ENCODE data around the gene DHRSX. TPM values are rescaled to one million over a fixed set of nuclear protein-coding genes. Genes with fewer than 3 reads are reported as not detected.
"Not testable (repeated sequence)": the region's sequence is repeated elsewhere in the genome, so short reads cannot be mapped to it uniquely, and the experiment has no call there.

The DHRSX gene
- total RNA-seq, 1 experiment from 2014 or later, result 21.5 TPM

GRCh38 chrX:2523911-2524310 lies 23.1 kb upstream of the DHRSX start:
- H3K9me3 Mint-ChIP-seq (ENCODE audit: low read depth, unreplicated experiment), result no peaks in the 10 kb centered on the region
- H3K36me3 Mint-ChIP-seq (ENCODE audit: insufficient read depth, unreplicated experiment), result no peaks in the 10 kb centered on the region
- DNase-seq, result no peak
- H3K4me3 Mint-ChIP-seq (ENCODE audit: low read depth, unreplicated experiment), result no peak overlapping the region
- CTCF ChIA-PET, result no interaction called here
- no peak overlapping the region for H3K27ac Mint-ChIP-seq (ENCODE audit: unreplicated experiment)
- no TSS peak for BruUV-seq (replicated peaks)
- H3K4me1 Mint-ChIP-seq (ENCODE audit: low read depth, unreplicated experiment), result no peaks in the 10 kb centered on the region
- H3K27me3 Mint-ChIP-seq (ENCODE audit: unreplicated experiment), result peaks cover 20% of the 10 kb centered on the region
- TF ChIP-seq CTCF (IDR thresholded peaks at IDR 0.05; ENCODE audit: unreplicated experiment), result no peak
- intact Hi-C loops (cut with micrococcal nuclease; ENCODE audit: unreplicated experiment), result no loop called here

DNA sequence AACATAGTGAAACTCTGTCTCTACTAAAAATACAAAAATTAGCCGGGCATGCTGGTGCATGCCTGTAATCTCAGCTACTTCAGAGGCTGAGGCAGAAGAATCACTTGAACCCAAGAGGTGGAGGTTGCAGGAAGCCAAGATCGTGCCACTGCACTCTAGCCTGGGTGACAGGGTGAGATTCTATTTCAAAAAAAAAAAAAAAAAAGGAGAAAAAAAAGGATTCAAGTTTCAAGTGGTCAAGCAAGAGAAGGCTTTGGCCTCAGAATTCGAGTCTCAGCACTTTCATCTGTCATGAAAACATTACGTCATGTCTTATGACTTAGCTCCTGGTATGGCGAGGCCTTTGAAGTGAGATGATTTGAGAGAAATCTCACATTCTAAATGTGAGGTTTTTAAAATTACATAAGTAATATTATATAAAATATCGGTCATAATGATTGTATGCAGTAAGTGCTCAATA lies 21.2 kb upstream of the DHRSX start:
- peaks cover 12% of the 10 kb centered on the region for H3K27me3 Mint-ChIP-seq (ENCODE audit: unreplicated experiment)
- H3K36me3 Mint-ChIP-seq (ENCODE audit: insufficient read depth, unreplicated experiment), result no peaks in the 10 kb centered on the region
- no peaks in the 10 kb centered on the region for H3K9me3 Mint-ChIP-seq (ENCODE audit: low read depth, unreplicated experiment)
- no peak overlapping the region for H3K4me3 Mint-ChIP-seq (ENCODE audit: low read depth, unreplicated experiment)
- no peaks in the 10 kb centered on the region for H3K4me1 Mint-ChIP-seq (ENCODE audit: low read depth, unreplicated experiment)
- DNase-seq, result no peak
- CTCF ChIA-PET, result no interaction called here
- H3K27ac Mint-ChIP-seq (ENCODE audit: unreplicated experiment), result no peak overlapping the region
- BruUV-seq (replicated peaks), result no TSS peak
- no peak for TF ChIP-seq CTCF (IDR thresholded peaks at IDR 0.05; ENCODE audit: unreplicated experiment)
- intact Hi-C loops (cut with micrococcal nuclease; ENCODE audit: unreplicated experiment), result no loop called here

DNA sequence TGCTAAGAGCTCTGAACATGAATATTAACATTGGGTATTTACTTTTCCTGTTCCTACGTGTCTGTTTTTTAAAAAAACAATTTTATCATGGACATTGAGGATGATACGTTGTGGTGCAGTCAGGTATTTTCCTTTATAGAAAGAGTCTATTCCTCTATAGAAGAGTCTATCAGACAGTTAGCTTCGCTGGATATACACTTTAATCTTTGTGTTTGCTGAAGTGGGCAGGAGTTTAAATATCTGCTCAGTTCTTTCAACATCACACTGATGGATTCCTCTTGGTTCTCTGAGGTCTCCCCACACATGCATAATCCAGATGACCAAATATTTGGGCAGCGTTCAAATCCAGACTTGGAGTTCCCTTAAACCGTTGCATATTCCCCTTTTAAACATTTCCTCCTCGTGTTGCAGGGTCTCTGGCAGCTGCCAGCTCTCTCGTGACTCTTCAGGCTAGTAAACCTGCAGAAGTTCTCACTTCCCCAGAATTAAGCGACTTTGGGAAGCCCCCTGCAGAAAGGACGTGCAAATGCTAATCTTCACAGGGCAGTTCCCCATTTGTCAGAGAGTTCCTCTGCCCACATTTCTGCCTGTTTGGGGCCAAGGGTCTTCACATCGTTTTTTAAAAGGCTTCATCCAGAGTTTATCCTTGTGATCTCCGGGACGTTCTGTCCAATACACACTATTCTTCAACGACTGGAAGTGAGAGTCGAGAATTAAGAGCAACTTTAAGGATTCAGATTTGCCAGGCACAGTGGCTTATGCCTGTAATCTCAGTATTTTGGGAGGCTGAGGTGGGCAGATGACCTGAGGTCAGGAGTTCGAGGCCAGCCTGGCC lies 20.5 kb upstream of the DHRSX start:
- no TSS peak for BruUV-seq (replicated peaks)
- H3K27ac Mint-ChIP-seq (ENCODE audit: unreplicated experiment), result no peak overlapping the region
- CTCF ChIA-PET, result no interaction called here
- H3K36me3 Mint-ChIP-seq (ENCODE audit: insufficient read depth, unreplicated experiment), result no peaks in the 10 kb centered on the region
- peaks cover 5% of the 10 kb centered on the region for H3K27me3 Mint-ChIP-seq (ENCODE audit: unreplicated experiment)
- no peak overlapping the region for H3K4me3 Mint-ChIP-seq (ENCODE audit: low read depth, unreplicated experiment)
- DNase-seq, result no peak
- no peaks in the 10 kb centered on the region for H3K9me3 Mint-ChIP-seq (ENCODE audit: low read depth, unreplicated experiment)
- no peak for TF ChIP-seq CTCF (IDR thresholded peaks at IDR 0.05; ENCODE audit: unreplicated experiment)
- H3K4me1 Mint-ChIP-seq (ENCODE audit: low read depth, unreplicated experiment), result no peaks in the 10 kb centered on the region
- intact Hi-C loops (cut with micrococcal nuclease; ENCODE audit: unreplicated experiment), result no loop called here

DNA sequence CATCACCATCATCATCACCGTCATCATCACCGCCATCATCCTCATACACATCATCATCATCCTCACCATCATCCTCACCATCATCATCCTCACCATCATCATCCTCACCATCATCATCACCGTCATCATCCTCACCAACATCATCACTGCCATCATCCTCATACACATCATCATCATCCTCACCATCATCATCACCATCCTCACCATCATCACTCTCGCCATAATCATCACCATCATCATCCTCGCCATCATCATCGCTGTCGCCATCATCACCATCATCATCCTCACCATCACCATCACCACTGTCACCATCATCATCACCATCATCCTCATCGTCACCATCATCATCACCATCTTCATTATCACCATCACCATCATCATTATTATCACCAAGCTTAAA lies 19.8 kb upstream of the DHRSX start:
- no peak overlapping the region for H3K4me3 Mint-ChIP-seq (ENCODE audit: low read depth, unreplicated experiment)
- no peaks in the 10 kb centered on the region for H3K36me3 Mint-ChIP-seq (ENCODE audit: insufficient read depth, unreplicated experiment)
- TF ChIP-seq CTCF (IDR thresholded peaks at IDR 0.05; ENCODE audit: unreplicated experiment), result no peak
- H3K4me1 Mint-ChIP-seq (ENCODE audit: low read depth, unreplicated experiment), result no peaks in the 10 kb centered on the region
- no peak overlapping the region for H3K27ac Mint-ChIP-seq (ENCODE audit: unreplicated experiment)
- H3K27me3 Mint-ChIP-seq (ENCODE audit: unreplicated experiment), result no peaks in the 10 kb centered on the region
- no peaks in the 10 kb centered on the region for H3K9me3 Mint-ChIP-seq (ENCODE audit: low read depth, unreplicated experiment)
- no peak for DNase-seq
- CTCF ChIA-PET, result no interaction called here
- intact Hi-C loops (cut with micrococcal nuclease; ENCODE audit: unreplicated experiment), result no loop called here
- BruUV-seq (replicated peaks), result no TSS peak

GRCh38 chrX:2519638-2520037 lies 18.9 kb upstream of the DHRSX start:
- H3K4me3 Mint-ChIP-seq (ENCODE audit: low read depth, unreplicated experiment); intact Hi-C loops (cut with micrococcal nuclease; ENCODE audit: unreplicated experiment); H3K4me1 Mint-ChIP-seq (ENCODE audit: low read depth, unreplicated experiment); CTCF ChIA-PET; H3K9me3 Mint-ChIP-seq (ENCODE audit: low read depth, unreplicated experiment); H3K27ac Mint-ChIP-seq (ENCODE audit: unreplicated experiment); H3K36me3 Mint-ChIP-seq (ENCODE audit: insufficient read depth, unreplicated experiment); H3K27me3 Mint-ChIP-seq (ENCODE audit: unreplicated experiment); BruUV-seq (replicated peaks); DNase-seq: not testable (repeated sequence)
